HepG2 (cell line): ENCODE results near the gene DNAJC2. TPM values are rescaled to one million over a fixed set of nuclear protein-coding genes. Genes with fewer than 3 reads are reported as not detected.

Experiments used
- CREM ChIP-seq, 2 experiments: sonication (generic) in 1 of 2; formaldehyde crosslinking in 1 of 2; IDR thresholded peaks; 2 replicates each; pipeline versions ENCODE4 v1.4.0 to v1.6.1; 2016 to 2020; ENCODE audit warnings: antibody characterized with exemption in 1 of 2, mild to moderate bottlenecking in 1 of 2, missing genetic modification reagents in 1 of 2
- ELF4 ChIP-seq: sonication (generic); formaldehyde crosslinking; IDR thresholded peaks from 2 replicates; pipeline ENCODE4 v1.5.0; 2020; ENCODE audit warnings: missing genetic modification reagents, mild to moderate bottlenecking, moderate library complexity, borderline replicate concordance
- GABPA ChIP-seq, 2 experiments: IDR thresholded peaks; 2 replicates each; pipeline ENCODE4 v1.6.1; 2011 to 2016; ENCODE audit warnings: low read depth in 2 of 2, low read length in 1 of 2, missing biosample characterization in 1 of 2, missing genetic modification characterization in 1 of 2
- GPN1 ChIP-seq: sonication (generic); formaldehyde crosslinking; IDR thresholded peaks from 2 replicates; pipeline ENCODE4 v1.5.1; 2020; ENCODE audit warnings: missing genetic modification reagents, borderline replicate concordance
- LRRFIP1 ChIP-seq: sonication (generic); formaldehyde crosslinking; conservative IDR thresholded peaks from 2 replicates; pipeline ENCODE4 v1.4.0; 2020; ENCODE audit warnings: missing genetic modification reagents
- NFKBIZ ChIP-seq: IDR thresholded peaks from 2 replicates; pipeline ENCODE4 v1.6.1; 2018; ENCODE audit warnings: missing genetic modification reagents, missing compliant biosample characterization
- PHF21A ChIP-seq: sonication (generic); formaldehyde crosslinking; IDR thresholded peaks from 2 replicates; pipeline ENCODE4 v1.5.0; 2020; ENCODE audit warnings: mild to moderate bottlenecking, missing genetic modification reagents
- RARA ChIP-seq: IDR thresholded peaks from 2 replicates; pipeline ENCODE4 v1.6.1; 2016; ENCODE audit warnings: missing genetic modification reagents, missing compliant biosample characterization
- SKI ChIP-seq: fragments of 450-650 bp; IDR thresholded peaks from one replicate; pipeline ENCODE4 v1.6.1; 2018; ENCODE audit warnings: mild to moderate bottlenecking; ENCODE audit not compliant: partially characterized antibody
- SP4 ChIP-seq: sonication (generic); formaldehyde crosslinking; IDR thresholded peaks from 2 replicates; pipeline ENCODE4 v1.8.1; 2023; ENCODE audit warnings: mild to moderate bottlenecking, missing genetic modification reagents
- TCF12 ChIP-seq, 2 experiments: fragments of 450-650 bp in 1 of 2; sonication (generic) in 1 of 2; formaldehyde crosslinking in 1 of 2; IDR thresholded peaks; 2 replicates each; pipeline versions ENCODE4 v1.6.1 to v1.8.0; 2017 to 2022; ENCODE audit warnings: antibody characterized with exemption in 1 of 2, mild to moderate bottlenecking in 1 of 2, missing genetic modification reagents in 1 of 2, moderate library complexity in 1 of 2
- TFAP4 ChIP-seq: sonication (generic); IDR thresholded peaks from 2 replicates; pipeline ENCODE4 v1.6.1; 2016; ENCODE audit warnings: low read depth, borderline replicate concordance
- ZBTB2 ChIP-seq: sonication (generic); formaldehyde crosslinking; IDR thresholded peaks from 2 replicates; pipeline ENCODE4 v1.8.0; 2022; ENCODE audit warnings: low read depth, missing genetic modification reagents
- ZFP90 ChIP-seq: sonication (generic); formaldehyde crosslinking; IDR thresholded peaks from 2 replicates; pipeline ENCODE4 v1.8.0; 2022; ENCODE audit warnings: missing genetic modification reagents, mild to moderate bottlenecking, inconsistent platforms, borderline replicate concordance
- ZNF614 ChIP-seq: IDR thresholded peaks from 2 replicates; pipeline ENCODE4 v1.6.1; 2018; ENCODE audit warnings: missing biosample characterization, missing genetic modification reagents, inconsistent platforms, borderline replicate concordance
- ZNF660 ChIP-seq: sonication (generic); formaldehyde crosslinking; IDR thresholded peaks from 2 replicates; pipeline ENCODE4 v1.5.1; 2020; ENCODE audit warnings: mild to moderate bottlenecking, low read depth, missing genetic modification reagents, borderline replicate concordance
- ZNF747 ChIP-seq: sonication (generic); formaldehyde crosslinking; IDR thresholded peaks from 2 replicates; pipeline ENCODE4 v1.8.1; 2023; ENCODE audit warnings: missing genetic modification reagents, mild to moderate bottlenecking, borderline replicate concordance
- ZNF780A ChIP-seq: sonication (generic); formaldehyde crosslinking; IDR thresholded peaks from 2 replicates; pipeline ENCODE4 v1.8.0; 2022; ENCODE audit warnings: mild to moderate bottlenecking, missing genetic modification reagents, moderate library complexity
- ZUFSP ChIP-seq: sonication (generic); formaldehyde crosslinking; IDR thresholded peaks from 2 replicates; pipeline ENCODE4 v1.9.0; 2021; ENCODE audit warnings: missing genetic modification reagents, mild to moderate bottlenecking, borderline replicate concordance
- polyA plus RNA-seq, 8 experiments: library from polyadenylated mRNA; depleted of rRNA in 3 of 8; stranded (reverse) in 7 of 8; unstranded in 1 of 8; fragments of >200 nt; fragmentation: Illumina TruSeq in 4 of 8; extraction: Trizol in 4 of 8; gene quantifications; 2 replicates each; pipeline versions ENCODE4 v1.2.1 to v1.2.3, GENCODE V29; 2011 to 2016; ENCODE audit warnings: low read depth in 4 of 8, missing spikeins in 1 of 8, mixed read lengths in 1 of 8; ENCODE audit not compliant: insufficient read depth in 1 of 8
- total RNA-seq, 5 experiments: library from RNA; depleted of rRNA; stranded (reverse); fragments of >200 nt; fragmentation: Illumina TruSeq; extraction: Trizol; gene quantifications; 2 replicates each; pipeline ENCODE4 v1.2.3, GENCODE V29; 2016; ENCODE audit warnings: low read depth in 1 of 5

Gene DNAJC2
- total and polyA plus RNA-seq, 2 of the 13 experiments (the other 11 are each of a cell fraction or from before 2014, with no cell fraction given): 19.6 to 42.0 TPM

GRCh38 chr7:103343758-103344452 is 662 bp downstream of the DNAJC2 start (continued):
- no peak for TF ChIP-seq LRRFIP1 (CRISPR knock-in tag)
- TF ChIP-seq NFKBIZ (CRISPR knock-in tag): no peak
- TF ChIP-seq ZUFSP: no peak
- no peak for TF ChIP-seq PHF21A (CRISPR knock-in tag)
- TF ChIP-seq ZNF660: no peak
- TF ChIP-seq ZNF614 (CRISPR knock-in tag): no peak
- no peak for TF ChIP-seq CREM (IDR thresholded peaks at IDR 0.05)
- TF ChIP-seq CREM (CRISPR knock-in tag; IDR thresholded peaks at IDR 0.05): no peak
- TF ChIP-seq ZFP90 (CRISPR knock-in tag): no peak
- TF ChIP-seq ELF4 (CRISPR knock-in tag): no peak
- no peak for TF ChIP-seq GABPA (IDR thresholded peaks at IDR 0.05; ENCODE audit: low read depth, low read length)
- TF ChIP-seq GABPA (CRISPR knock-in tag; IDR thresholded peaks at IDR 0.05; ENCODE audit: low read depth): 0 out of 2 replicates have a peak, but pooled peaks have one; percentile 1
- no peak for TF ChIP-seq SKI
- no peak for TF ChIP-seq GPN1
- TF ChIP-seq ZBTB2 (CRISPR knock-in tag): 0 out of 2 replicates have a peak, but pooled peaks have one; percentile 13
- TF ChIP-seq RARA: no peak
- no peak for TF ChIP-seq TFAP4
- TF ChIP-seq ZNF747 (CRISPR knock-in tag): 0 out of 2 replicates have a peak, but pooled peaks have one; percentile 11
- no peak for TF ChIP-seq SP4 (CRISPR knock-in tag)
- TF ChIP-seq ZNF780A (CRISPR knock-in tag): 0 out of 2 replicates have a peak, but pooled peaks have one; percentile 48
- TF ChIP-seq TCF12 (IDR thresholded peaks at IDR 0.05): no peak
- no peak for TF ChIP-seq TCF12 (CRISPR knock-in tag; IDR thresholded peaks at IDR 0.05)
